Measurements from ENCODE around the gene ZNRD2.
"Not testable (repeated sequence)": the region's sequence is repeated elsewhere in the genome, so short reads cannot be mapped to it uniquely, and the experiment has no call there.

ZNRD2 gene

GRCh38 chr11:65556470-65557279 lies 13.6 kb upstream of the ZNRD2 start:
- no peak for DNase-seq

DNA sequence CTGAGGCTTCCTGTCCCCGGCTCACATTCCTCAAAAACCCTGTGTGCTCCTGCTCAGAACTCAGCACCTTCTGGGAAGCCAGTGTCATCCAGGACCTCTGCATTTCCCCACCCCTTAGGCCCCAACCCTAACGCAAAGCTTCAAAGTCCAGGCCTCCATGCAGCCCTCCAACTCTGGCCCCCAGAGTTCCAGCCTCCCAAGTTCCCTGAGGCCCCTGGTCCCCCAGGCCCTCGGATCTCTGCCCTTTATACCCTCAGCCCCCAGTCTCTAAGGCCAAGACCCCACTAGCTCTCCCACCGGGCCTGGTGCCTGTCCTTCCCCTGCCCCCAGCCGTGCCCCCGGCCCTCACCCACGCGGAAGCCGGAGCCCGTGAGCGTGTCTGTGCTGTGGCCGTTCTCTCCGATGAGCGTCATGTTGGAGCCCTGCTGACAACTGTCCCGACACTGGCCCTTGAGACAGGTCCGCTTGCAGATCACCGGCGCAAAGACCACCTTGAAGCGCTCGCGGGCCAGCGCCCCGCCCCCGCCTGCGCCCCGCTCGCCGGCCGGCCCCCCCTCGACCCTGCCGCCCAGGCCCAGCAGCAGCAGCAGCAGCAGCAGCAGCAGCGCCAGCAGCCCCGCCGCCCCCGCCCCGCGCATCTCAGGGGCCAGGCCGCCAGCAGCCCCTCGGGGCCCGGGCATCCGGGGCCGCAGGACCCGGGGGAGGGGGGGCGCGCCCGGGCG lies 12.8 kb upstream of the ZNRD2 start:
- no peak for DNase-seq

- peak; percentile 81 for DNase-seq
These were observed 12.0 kb upstream of the ZNRD2 start, which contains the start of gene LTBP3 for GRCh38 chr11:65558002-65558929. LTBP3 (minus strand) TSS chr11:65558359; CDS start chr11:65557959, 400 bp downstream.

DNA sequence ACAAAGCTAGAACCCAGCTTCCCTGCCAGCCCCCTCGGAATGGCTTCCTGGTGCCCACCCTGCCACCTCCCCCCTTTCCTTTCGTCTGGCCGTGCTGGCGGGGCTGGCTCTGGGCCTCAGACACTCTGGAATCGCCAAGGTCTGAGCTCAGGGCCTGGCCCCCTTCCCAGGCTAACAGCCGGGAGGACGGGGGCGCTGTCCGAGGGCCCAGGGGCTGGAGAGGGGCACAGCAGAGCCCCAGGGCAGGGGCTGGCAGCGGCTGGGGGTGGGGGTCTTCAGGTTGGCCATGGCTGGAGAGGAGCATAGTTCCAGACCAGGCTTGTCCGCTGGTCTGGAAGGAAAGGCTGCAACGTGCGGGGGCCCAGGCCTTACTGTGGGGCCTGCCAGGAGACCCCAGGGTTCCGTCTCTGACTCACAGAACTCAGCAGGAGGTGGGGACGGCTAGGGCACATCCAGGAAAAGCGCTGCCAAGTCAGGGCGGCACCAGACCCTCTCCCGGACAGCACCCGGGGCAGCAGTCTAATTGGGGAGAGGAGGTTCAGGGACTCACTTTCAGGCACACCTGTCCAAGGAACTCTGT lies 11.3 kb upstream of the ZNRD2 start:
- no peak for DNase-seq

DNA sequence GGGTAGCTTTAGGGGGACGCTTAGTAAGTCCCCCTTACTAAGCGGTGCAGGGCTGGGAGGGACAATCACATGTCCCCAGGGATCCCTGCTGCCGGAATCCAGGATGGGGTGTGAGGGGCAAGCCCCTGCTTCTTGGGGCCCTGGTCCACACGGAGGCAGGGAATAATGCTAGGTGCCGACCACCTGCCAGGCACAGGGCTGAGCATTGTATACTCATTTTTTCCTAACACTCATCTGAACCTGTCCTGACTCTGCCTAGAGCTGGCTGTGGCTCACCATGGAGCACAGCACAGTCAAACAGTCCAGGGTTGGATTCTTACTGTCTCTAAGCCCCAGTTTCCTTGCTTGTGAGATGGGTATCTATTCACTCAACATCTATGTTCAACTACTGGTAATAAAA lies 10.7 kb upstream of the ZNRD2 start:
- DNase-seq = no peak

DNA sequence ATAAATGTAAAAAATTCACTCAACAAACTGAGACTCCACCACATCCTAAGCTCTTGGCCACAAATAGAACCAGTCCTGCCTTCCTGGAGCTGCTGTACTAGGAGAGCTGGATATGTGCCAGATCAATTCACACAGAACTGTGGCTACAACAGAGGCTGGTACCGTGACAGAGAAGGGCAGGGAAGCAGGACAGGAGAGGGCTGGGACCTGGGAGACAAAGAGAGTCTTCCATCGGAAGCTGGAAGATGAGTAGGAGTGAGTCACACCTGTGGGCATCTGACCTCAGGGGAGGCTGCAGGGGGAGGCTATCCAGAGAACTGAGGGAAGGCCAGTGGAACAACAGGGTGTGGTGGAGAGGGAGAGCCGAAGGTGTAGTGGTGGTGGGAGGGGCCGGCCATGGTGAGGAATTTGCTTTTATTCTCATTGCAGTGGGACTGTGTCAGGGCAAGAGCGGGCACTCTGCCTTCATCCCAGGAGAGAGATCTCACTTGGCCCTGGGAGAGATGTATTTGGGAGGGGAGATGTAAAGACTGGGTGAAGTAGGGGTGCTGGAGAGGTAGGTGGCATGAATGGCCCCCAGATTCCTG lies 10.2 kb upstream of the ZNRD2 start:
- no peak for DNase-seq

GRCh38 chr11:65560555-65561418 lies 9.5 kb upstream of the ZNRD2 start:
- DNase-seq = no peak

DNA sequence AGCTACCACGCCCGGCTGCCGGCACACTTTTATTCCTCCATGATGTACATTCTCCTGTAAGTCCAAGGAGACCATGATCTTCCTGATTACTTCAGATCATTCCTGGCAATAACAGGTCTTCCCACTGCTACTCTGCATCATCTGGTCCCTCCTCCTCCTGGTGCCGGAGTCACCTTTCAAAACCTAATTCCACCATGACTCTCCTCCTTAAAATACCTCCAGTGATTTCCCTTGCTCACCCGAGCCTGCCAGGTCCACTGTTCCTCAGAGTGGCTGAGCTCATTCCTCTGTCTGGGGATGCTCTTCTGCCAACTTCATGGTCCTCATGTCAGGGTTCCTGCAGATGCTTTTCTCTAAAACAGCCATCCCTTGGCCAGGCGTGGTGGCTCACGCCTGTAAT lies 8.3 kb upstream of the ZNRD2 start:
- DNase-seq = no peak

- DNase-seq = no peak
These were observed 7.5 kb upstream of the ZNRD2 start for GRCh38 chr11:65562788-65563187.

- no peak for DNase-seq
These were observed 6.7 kb upstream of the ZNRD2 start for GRCh38 chr11:65563601-65564000.

GRCh38 chr11:65564879-65565559 lies 5.3 kb upstream of the ZNRD2 start:
- DNase-seq = not testable (repeated sequence)

- peak; percentile 76 for DNase-seq
These were observed 4.4 kb upstream of the ZNRD2 start for GRCh38 chr11:65565624-65566453.

- DNase-seq = no peak
These were observed 909 bp upstream of the ZNRD2 start for GRCh38 chr11:65569164-65569972.

GRCh38 chr11:65571420-65571819 lies 1.1 kb downstream of the ZNRD2 start:
- DNase-seq = no peak

DNA sequence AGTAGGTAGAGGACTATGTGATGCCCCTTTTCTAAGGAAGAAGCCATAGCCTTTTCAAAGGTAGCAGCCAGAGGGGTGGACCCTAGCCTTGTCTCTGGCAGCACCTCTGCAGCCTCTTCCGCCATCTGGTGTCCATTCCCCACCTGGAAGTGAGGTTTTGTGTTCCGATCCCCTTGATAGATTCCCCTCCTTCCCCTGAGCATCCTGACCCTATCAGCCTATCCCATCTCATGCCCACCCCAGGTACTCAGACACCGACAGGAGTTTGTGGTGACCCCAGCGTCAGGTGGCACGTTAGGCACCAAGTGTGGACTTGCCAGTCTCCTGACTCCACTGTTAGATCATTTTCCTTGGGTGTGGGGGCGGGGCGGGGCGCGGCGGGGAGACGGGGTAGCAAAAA lies 1.7 kb downstream of the ZNRD2 start:
- no peak for DNase-seq

DNA sequence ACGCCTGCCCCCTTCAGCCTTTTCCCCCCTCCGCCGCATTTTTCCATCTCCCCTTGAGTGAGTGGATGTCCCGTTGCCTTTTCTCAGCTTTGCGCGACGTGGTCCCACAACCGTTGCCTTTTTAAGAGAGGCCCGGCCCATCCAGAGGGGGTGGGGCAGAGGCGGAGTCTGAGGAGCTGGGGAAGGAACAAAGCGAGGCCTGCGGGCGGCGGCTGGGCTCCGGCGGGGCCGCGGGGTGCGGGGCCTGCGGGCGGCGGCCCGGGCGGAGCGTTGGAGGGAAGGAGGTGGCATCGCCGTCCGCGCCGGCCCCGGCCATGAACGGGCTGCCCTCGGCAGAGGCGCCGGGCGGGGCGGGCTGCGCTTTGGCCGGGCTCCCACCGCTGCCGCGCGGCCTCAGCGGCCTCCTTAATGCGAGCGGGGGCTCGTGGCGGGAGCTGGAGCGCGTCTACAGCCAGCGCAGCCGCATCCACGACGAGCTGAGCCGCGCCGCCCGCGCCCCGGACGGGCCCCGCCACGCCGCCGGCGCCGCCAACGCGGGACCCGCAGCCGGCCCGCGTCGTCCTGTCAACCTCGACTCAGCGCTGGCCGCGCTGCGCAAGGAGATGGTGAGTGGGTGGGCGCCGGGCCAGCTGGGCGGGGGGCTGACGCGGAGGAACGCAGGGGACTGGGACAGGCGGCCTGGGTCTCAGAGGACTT lies 2.2 kb downstream of the ZNRD2 start, which contains the start of gene FAM89B:
TSS of gene FAM89B (plus strand) at position 183 of the 696 bp plus-strand sequence. CDS start at position 315, 132 bp downstream.
- DNase-seq = peak; percentile 96

- peak; percentile 71 for DNase-seq
These were observed 3.3 kb downstream of the ZNRD2 start for GRCh38 chr11:65573391-65574079.

All from activated effector memory CD4-positive, alpha-beta T cell treated with anti-CD3 and anti-CD28 coated beads, Interleukin-2, amount 50 U/mL, for 16 hours (primary cell).